Measurements from ENCODE around the gene DOK1.

The DOK1 gene

GRCh38 chr2:74525717-74526648, 28.5 kb upstream of the DOK1 start, which contains the start of gene DQX1:
TSS of gene DQX1 (minus strand) at chr2:74526231. CDS start at chr2:74525729, 502 bp downstream.
- DNase-seq, result peak; percentile 73

GRCh38 chr2:74526649-74527230, 27.8 kb upstream of the DOK1 start:
- DNase-seq, result no peak

GRCh38 chr2:74527741-74528140, 26.8 kb upstream of the DOK1 start:
- DNase-seq, result no peak

- DNase-seq, result no peak
Observed at GRCh38 chr2:74528600-74529356, 25.7 kb upstream of the DOK1 start.

GRCh38 chr2:74529357-74530238, 24.9 kb upstream of the DOK1 start, which contains the start of the genes AUP1 and HTRA2:
TSS of gene AUP1 (minus strand) at chr2:74529706. CDS start at chr2:74529629, 77 bp downstream.
TSS of gene HTRA2 (plus strand) at chr2:74529933. CDS start at chr2:74530007, 74 bp downstream.
- peak; percentile 99 for DNase-seq

- DNase-seq, result peak; percentile 51
Observed at GRCh38 chr2:74530239-74531187, 24.0 kb upstream of the DOK1 start.

GRCh38 chr2:74531666-74532065, 22.9 kb upstream of the DOK1 start:
- DNase-seq, result no peak

GRCh38 chr2:74532222-74532621, 22.3 kb upstream of the DOK1 start:
- peak; percentile 66 for DNase-seq

- no peak for DNase-seq
Observed at GRCh38 chr2:74533464-74533863, 21.1 kb upstream of the DOK1 start.

GRCh38 chr2:74534411-74534810, 20.1 kb upstream of the DOK1 start:
- DNase-seq, result no peak

GRCh38 chr2:74535440-74535965, 19.0 kb upstream of the DOK1 start:
- no peak for DNase-seq

- no peak for DNase-seq
Observed at GRCh38 chr2:74536166-74536950, 18.2 kb upstream of the DOK1 start.

GRCh38 chr2:74537140-74537539, 17.4 kb upstream of the DOK1 start:
- DNase-seq, result no peak

GRCh38 chr2:74538881-74539339, 15.6 kb upstream of the DOK1 start:
- no peak for DNase-seq

GRCh38 chr2:74540291-74540690, 14.2 kb upstream of the DOK1 start:
- DNase-seq, result no peak

GRCh38 chr2:74542978-74543377, 11.5 kb upstream of the DOK1 start:
- DNase-seq, result no peak

GRCh38 chr2:74544634-74545033, 9.9 kb upstream of the DOK1 start:
- no peak for DNase-seq

GRCh38 chr2:74546004-74546403, 8.5 kb upstream of the DOK1 start:
- DNase-seq, result no peak

- no peak for DNase-seq
Observed at GRCh38 chr2:74548285-74548899, 6.1 kb upstream of the DOK1 start.

Data from inflammatory macrophage treated with lipopolysaccharide for 4 hours (primary cell).